Chondrocyte (in vitro differentiated cells): Measurements from ENCODE around the gene JAKMIP1. TPM values are rescaled to one million over a fixed set of nuclear protein-coding genes. Genes with fewer than 3 reads are reported as not detected.

Experiments used
- DNase-seq: peaks from one replicate; pipeline ENCODE4 v3.0.0; 2021; ENCODE audit warnings: mixed read lengths, low spot score
- H3K27ac Mint-ChIP-seq: one replicate; pipeline ENCODE4 v1.8.0; 2021; ENCODE audit warnings: mild to moderate bottlenecking, moderate library complexity, mixed read lengths; ENCODE audit not compliant: unreplicated experiment
- H3K27me3 Mint-ChIP-seq: 2 replicates; pipeline ENCODE4 v1.8.0; 2021; ENCODE audit warnings: low read depth, mixed read lengths
- H3K36me3 Mint-ChIP-seq: 2 replicates; pipeline ENCODE4 v1.8.0; 2021; ENCODE audit warnings: low read depth, mixed read lengths
- H3K4me1 Mint-ChIP-seq: 2 replicates; pipeline ENCODE4 v1.8.0; 2021; ENCODE audit warnings: low read depth, mild to moderate bottlenecking, mixed read lengths
- H3K4me3 Mint-ChIP-seq: one replicate; pipeline ENCODE4 v1.8.0; 2021; ENCODE audit warnings: mild to moderate bottlenecking, moderate library complexity, mixed read lengths; ENCODE audit not compliant: unreplicated experiment
- H3K9me3 Mint-ChIP-seq: 2 replicates; pipeline ENCODE4 v1.8.0; 2021; ENCODE audit warnings: low read depth, mixed read lengths
- CTCF ChIP-seq: fragments of 200-600 bp; sonication (generic); IDR thresholded peaks from 2 replicates; pipeline ENCODE4 v1.5.0; 2021; ENCODE audit warnings: antibody characterized with exemption, mild to moderate bottlenecking, moderate library complexity
- total RNA-seq: library from RNA; stranded (reverse); gene quantifications from 3 replicates; pipeline ENCODE4 v1.2.1, GENCODE V29; 2021

Gene JAKMIP1
- total RNA-seq, 1 donor from 2014 or later, result 0.10 TPM

GRCh38 chr4:6123116-6123515 is 77.2 kb downstream of the JAKMIP1 start:
- Mint-ChIP-seq H3K27ac (no peak overlapping the region), H3K4me1 (no peaks in the 10 kb centered on the region), H3K27me3 (peaks cover 22% of the 10 kb centered on the region), H3K9me3 (no peaks in the 10 kb centered on the region), H3K36me3 (no peaks in the 10 kb centered on the region), H3K4me3 (no peak overlapping the region)
- TF ChIP-seq CTCF, result no peak
- no peak for DNase-seq

- no peak for DNase-seq
- H3K27me3 Mint-ChIP-seq, result peaks cover 20% of the 10 kb centered on the region
- no peaks in the 10 kb centered on the region for H3K9me3 Mint-ChIP-seq
- H3K4me3 Mint-ChIP-seq, result no peak overlapping the region
- H3K36me3 Mint-ChIP-seq, result no peaks in the 10 kb centered on the region
- H3K4me1 Mint-ChIP-seq, result no peaks in the 10 kb centered on the region
- no peak for TF ChIP-seq CTCF
- no peak overlapping the region for H3K27ac Mint-ChIP-seq
Observed at GRCh38 chr4:6122496-6122895, 77.9 kb downstream of the JAKMIP1 start.

- no peak for DNase-seq
- no peak for TF ChIP-seq CTCF
- H3K4me1 Mint-ChIP-seq, result no peaks in the 10 kb centered on the region
- H3K36me3 Mint-ChIP-seq, result no peaks in the 10 kb centered on the region
- H3K27me3 Mint-ChIP-seq, result peaks cover 24% of the 10 kb centered on the region
- H3K27ac Mint-ChIP-seq, result no peak overlapping the region
- no peak overlapping the region for H3K4me3 Mint-ChIP-seq
- no peaks in the 10 kb centered on the region for H3K9me3 Mint-ChIP-seq
Observed at GRCh38 chr4:6121941-6122340, 78.4 kb downstream of the JAKMIP1 start.

GRCh38 chr4:6121276-6121850 is 79.0 kb downstream of the JAKMIP1 start:
- H3K4me1 Mint-ChIP-seq, result no peaks in the 10 kb centered on the region
- DNase-seq, result no peak
- H3K9me3 Mint-ChIP-seq, result no peaks in the 10 kb centered on the region
- H3K27me3 Mint-ChIP-seq, result peaks cover 30% of the 10 kb centered on the region
- no peak overlapping the region for H3K4me3 Mint-ChIP-seq
- no peaks in the 10 kb centered on the region for H3K36me3 Mint-ChIP-seq
- H3K27ac Mint-ChIP-seq, result no peak overlapping the region
- no peak for TF ChIP-seq CTCF

- H3K9me3 Mint-ChIP-seq, result no peaks in the 10 kb centered on the region
- H3K4me1 Mint-ChIP-seq, result no peaks in the 10 kb centered on the region
- no peaks in the 10 kb centered on the region for H3K36me3 Mint-ChIP-seq
- no peak for TF ChIP-seq CTCF
- H3K4me3 Mint-ChIP-seq, result no peak overlapping the region
- peaks cover 37% of the 10 kb centered on the region for H3K27me3 Mint-ChIP-seq
- no peak for DNase-seq
- H3K27ac Mint-ChIP-seq, result no peak overlapping the region
Observed at GRCh38 chr4:6120361-6120760, 80.0 kb downstream of the JAKMIP1 start.
